ENCODE measurements around the gene GPAT3.

DNA sequence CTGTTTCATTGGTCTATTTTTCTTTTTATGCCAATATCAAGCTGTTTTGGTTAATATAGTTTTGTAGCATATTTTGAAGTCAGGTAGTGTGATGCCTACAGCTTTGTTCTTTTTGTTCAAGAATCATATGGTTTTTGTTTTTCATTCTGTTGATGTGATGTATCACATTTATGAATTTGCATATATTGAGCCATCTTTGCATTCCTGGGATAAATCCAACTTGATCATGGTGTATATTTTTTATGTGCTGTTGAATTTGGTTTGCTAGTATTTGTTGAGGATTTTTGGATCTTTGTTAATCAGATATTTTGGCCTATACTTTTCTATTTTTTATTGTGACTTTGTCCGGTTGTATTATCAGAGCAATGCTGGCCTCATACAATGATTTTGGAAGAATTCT lies 74.8 kb downstream of the GPAT3 start:
- no peak for TF ChIP-seq POLR2A (IDR thresholded peaks at IDR 0.05)
- no peak for TF ChIP-seq POLR2AphosphoS5 (IDR thresholded peaks at IDR 0.05)
- no peak for TF ChIP-seq EP300 (IDR thresholded peaks at IDR 0.05)

Data from upper lobe of left lung (tissue), 4 donors.